C4-2B (cell line): ENCODE measurements around the gene RBAK.
A peak's percentile ranks its signal among the peaks of the same experiment; 100 is the strongest.

Experiments used
- H3K27ac ChIP-seq: fragments of 450-650 bp; 2 replicates; pipeline ENCODE4 v1.5.1; 2017
- ZFX ChIP-seq: fragments of 450-650 bp; IDR thresholded peaks from 2 replicates; pipeline ENCODE4 v1.6.1; 2017
- TF ChIP-seq, protein P1 (sequence below): fragments of 450-650 bp; conservative IDR thresholded peaks from 2 replicates; pipeline ENCODE4 v1.5.1; 2017; ENCODE audit warnings: mild to moderate bottlenecking

The RBAK gene

GRCh38 chr7:5045558-5046396, at the start of gene RBAK:
Gene RBAK, plus strand, starts transcription at chr7:5045860. Its CDS starts 2,217 bp downstream, at chr7:5048077.
- peak; percentile 94 for TF ChIP-seq ZFX
- TF ChIP-seq, protein P1, sequence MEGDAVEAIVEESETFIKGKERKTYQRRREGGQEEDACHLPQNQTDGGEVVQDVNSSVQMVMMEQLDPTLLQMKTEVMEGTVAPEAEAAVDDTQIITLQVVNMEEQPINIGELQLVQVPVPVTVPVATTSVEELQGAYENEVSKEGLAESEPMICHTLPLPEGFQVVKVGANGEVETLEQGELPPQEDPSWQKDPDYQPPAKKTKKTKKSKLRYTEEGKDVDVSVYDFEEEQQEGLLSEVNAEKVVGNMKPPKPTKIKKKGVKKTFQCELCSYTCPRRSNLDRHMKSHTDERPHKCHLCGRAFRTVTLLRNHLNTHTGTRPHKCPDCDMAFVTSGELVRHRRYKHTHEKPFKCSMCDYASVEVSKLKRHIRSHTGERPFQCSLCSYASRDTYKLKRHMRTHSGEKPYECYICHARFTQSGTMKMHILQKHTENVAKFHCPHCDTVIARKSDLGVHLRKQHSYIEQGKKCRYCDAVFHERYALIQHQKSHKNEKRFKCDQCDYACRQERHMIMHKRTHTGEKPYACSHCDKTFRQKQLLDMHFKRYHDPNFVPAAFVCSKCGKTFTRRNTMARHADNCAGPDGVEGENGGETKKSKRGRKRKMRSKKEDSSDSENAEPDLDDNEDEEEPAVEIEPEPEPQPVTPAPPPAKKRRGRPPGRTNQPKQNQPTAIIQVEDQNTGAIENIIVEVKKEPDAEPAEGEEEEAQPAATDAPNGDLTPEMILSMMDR = no peak
- H3K27ac ChIP-seq = peak within 1 kb of the TSS; percentile 81

GRCh38 chr7:4996696-4997222, 48.9 kb upstream of the RBAK start:
- TF ChIP-seq ZFX = no peak
- TF ChIP-seq, protein P1 = no peak
- H3K27ac ChIP-seq = no peak overlapping the region

GRCh38 chr7:4998244-4998643, 47.4 kb upstream of the RBAK start:
- H3K27ac ChIP-seq = no peak overlapping the region
- no peak for TF ChIP-seq ZFX
- TF ChIP-seq, protein P1 = no peak

DNA sequence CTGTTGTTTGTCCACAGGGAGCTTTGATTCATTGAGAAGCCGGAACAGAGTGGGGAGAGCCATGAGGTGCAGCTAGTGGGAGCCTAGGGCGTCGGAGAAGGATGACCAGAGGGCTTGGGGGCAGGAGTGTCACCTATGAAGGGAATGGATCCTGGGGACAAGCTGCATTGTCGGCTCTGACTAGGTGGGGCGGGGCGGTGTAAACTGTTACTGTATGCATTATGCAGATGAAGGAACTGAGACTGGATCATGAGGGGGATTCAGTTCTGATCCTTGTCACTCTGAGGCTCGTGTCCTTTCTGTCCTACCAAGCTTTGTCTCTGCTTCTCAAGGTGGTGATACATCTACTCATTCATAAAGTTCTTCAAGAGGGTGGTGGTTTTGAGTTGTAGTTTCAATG, 46.8 kb upstream of the RBAK start:
- TF ChIP-seq, protein P1 = no peak
- TF ChIP-seq ZFX = no peak
- H3K27ac ChIP-seq = no peak overlapping the region

GRCh38 chr7:4999369-4999950, 46.2 kb upstream of the RBAK start:
- H3K27ac ChIP-seq = no peak overlapping the region
- TF ChIP-seq, protein P1 = no peak
- no peak for TF ChIP-seq ZFX

DNA sequence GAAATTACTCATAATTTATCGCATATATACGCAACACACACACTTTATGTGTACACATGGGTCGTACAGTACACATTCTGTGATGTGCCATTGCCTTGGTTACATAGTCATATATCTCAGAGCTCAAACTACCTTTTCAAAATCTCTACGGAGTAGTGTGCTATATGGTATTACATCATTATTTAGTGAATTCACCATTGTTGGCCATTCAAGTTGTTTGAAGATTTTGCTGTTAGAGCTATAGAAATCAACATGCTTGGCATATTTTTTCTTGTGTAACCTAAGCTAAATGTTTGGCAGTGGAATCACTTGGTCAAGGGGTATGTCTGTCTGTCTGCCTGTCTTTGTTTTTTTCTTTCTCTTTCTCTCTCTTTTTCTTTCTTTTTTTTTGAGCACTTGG, 44.7 kb upstream of the RBAK start:
- no peak for TF ChIP-seq ZFX
- TF ChIP-seq, protein P1 = no peak
- no peak overlapping the region for H3K27ac ChIP-seq

- no peak for TF ChIP-seq ZFX
- TF ChIP-seq, protein P1 = no peak
- H3K27ac ChIP-seq = no peak overlapping the region
These were observed 43.7 kb upstream of the RBAK start for GRCh38 chr7:5001911-5002310.
